CD14-positive monocyte (primary cell): ENCODE results near the gene STAM. TPM values are rescaled to one million over a fixed set of nuclear protein-coding genes. Genes with fewer than 3 reads are reported as not detected.

Source experiments
- DNase-seq, 3 donors: peaks; one replicate each; pipeline ENCODE4 v3.0.0-alpha.2; 2011 to 2022
- H2AFZ ChIP-seq: 2 replicates; pipeline ENCODE4 v1.6.0; 2012; ENCODE audit warnings: mild to moderate bottlenecking, low read depth, low read length, inconsistent platforms; ENCODE audit not compliant: insufficient read depth, poor library complexity, severe bottlenecking
- H3K27ac ChIP-seq, 2 donors: 1 replicate in 1 of 2; 2 replicates in 1 of 2; pipeline ENCODE4 v1.5.1; 2012 to 2013; ENCODE audit warnings: low read length in 2 of 2, control low read depth in 1 of 2, inconsistent platforms in 1 of 2, low read depth in 1 of 2, mild to moderate bottlenecking in 1 of 2
- H3K27me3 ChIP-seq, 2 donors: one replicate each; pipeline versions ENCODE4 v1.6.0 to v1.6.1; 2011 to 2013; ENCODE audit warnings: low read length in 2 of 2; ENCODE audit not compliant: control insufficient read depth in 2 of 2, insufficient read depth in 2 of 2
- H3K36me3 ChIP-seq, 2 donors: replicated peaks in 1 of 2; 1 replicate in 1 of 2; 2 replicates in 1 of 2; pipeline versions ENCODE4 v1.5.1 to v1.6.1; 2012 to 2013; ENCODE audit warnings: low read length in 2 of 2, control low read depth in 1 of 2, inconsistent platforms in 1 of 2, mild to moderate bottlenecking in 1 of 2; ENCODE audit not compliant: insufficient read depth in 2 of 2, control insufficient read depth in 1 of 2
- H3K4me1 ChIP-seq, 2 donors: 1 replicate in 1 of 2; 2 replicates in 1 of 2; pipeline versions ENCODE4 v1.5.1 to v1.6.1; 2012 to 2013; ENCODE audit warnings: low read length in 2 of 2, control low read depth in 1 of 2, inconsistent platforms in 1 of 2, mild to moderate bottlenecking in 1 of 2, moderate library complexity in 1 of 2; ENCODE audit not compliant: insufficient read depth in 2 of 2, control insufficient read depth in 1 of 2
- H3K4me2 ChIP-seq: replicated peaks from 2 replicates; pipeline ENCODE3; 2012; ENCODE audit warnings: low read length, moderate library complexity, mild to moderate bottlenecking; ENCODE audit not compliant: poor library complexity, severe bottlenecking; ENCODE audit errors: extremely low read depth
- H3K4me3 ChIP-seq, 3 experiments: fragments of 200-600 bp in 1 of 3; sonication (generic) in 1 of 3; replicated peaks in 1 of 3; 1 replicate in 2 of 3; 2 replicates in 1 of 3; pipeline ENCODE4 v1.5.1; 2011 to 2013; ENCODE audit warnings: low read length in 3 of 3, mild to moderate bottlenecking in 3 of 3, control low read depth in 2 of 3, low read depth in 2 of 3, inconsistent platforms in 1 of 3, moderate library complexity in 1 of 3
- H3K79me2 ChIP-seq: 2 replicates; pipeline ENCODE4 v1.6.0; 2012; ENCODE audit warnings: mild to moderate bottlenecking, control low read depth, inconsistent platforms, low read length, moderate library complexity; ENCODE audit not compliant: insufficient read depth
- H3K9ac ChIP-seq: 2 replicates; pipeline ENCODE4 v1.6.0; 2017; ENCODE audit warnings: low read length, mild to moderate bottlenecking; ENCODE audit not compliant: insufficient read depth, poor library complexity, severe bottlenecking
- H3K9me3 ChIP-seq, 2 donors: replicated peaks in 1 of 2; 1 replicate in 1 of 2; 2 replicates in 1 of 2; pipeline versions ENCODE4 v1.5.1 to v1.6.1; 2012 to 2013; ENCODE audit warnings: low read length in 2 of 2, control low read depth in 1 of 2; ENCODE audit not compliant: control insufficient read depth in 1 of 2, insufficient read depth in 1 of 2
- H4K20me1 ChIP-seq: 2 replicates; pipeline ENCODE4 v1.6.0; 2012; ENCODE audit warnings: mild to moderate bottlenecking, low read length, control low read depth, moderate library complexity; ENCODE audit not compliant: insufficient read depth
- H3K27ac Mint-ChIP-seq, 7 donors: one replicate each; pipeline ENCODE4 v1.8.0; 2020; ENCODE audit warnings: mild to moderate bottlenecking in 7 of 7, mixed read lengths in 7 of 7, moderate library complexity in 6 of 7, inconsistent platforms in 2 of 7
- H3K27me3 Mint-ChIP-seq, 3 donors: one replicate each; pipeline ENCODE4 v1.8.0; 2021 to 2022; ENCODE audit warnings: low read depth in 3 of 3, mild to moderate bottlenecking in 3 of 3, mixed read lengths in 3 of 3, moderate library complexity in 3 of 3, inconsistent platforms in 1 of 3
- H3K36me3 Mint-ChIP-seq, 2 donors: one replicate each; pipeline ENCODE4 v1.8.0; 2020; ENCODE audit warnings: mixed read lengths in 2 of 2, inconsistent platforms in 1 of 2, mild to moderate bottlenecking in 1 of 2
- H3K4me1 Mint-ChIP-seq: one replicate; pipeline ENCODE4 v1.8.0; 2020; ENCODE audit warnings: mild to moderate bottlenecking, mixed read lengths
- H3K4me3 Mint-ChIP-seq, 2 donors: one replicate each; pipeline ENCODE4 v1.8.0; 2020; ENCODE audit warnings: mild to moderate bottlenecking in 2 of 2, mixed read lengths in 2 of 2, moderate library complexity in 1 of 2
- H3K9me3 Mint-ChIP-seq, 7 donors: one replicate each; pipeline ENCODE4 v1.8.0; 2020 to 2022; ENCODE audit warnings: mixed read lengths in 7 of 7, mild to moderate bottlenecking in 6 of 7, moderate library complexity in 6 of 7, inconsistent platforms in 2 of 7
- CTCF ChIP-seq: fragments of 200-600 bp; IDR thresholded peaks from one replicate; pipeline ENCODE4 v1.8.0; 2022; ENCODE audit warnings: antibody characterized with exemption, mild to moderate bottlenecking
- WGBS: methylation state at CpG from one replicate; pipeline ENCODE4 v1.1.5; 2013; ENCODE audit warnings: missing lambda C conversion rate; ENCODE audit not compliant: insufficient coverage; 5-methylcytosine and 5-hydroxymethylcytosine counted together
- intact Hi-C, 2 donors: fragments of 100-400 bp; cut with micrococcal nuclease; formaldehyde crosslinking; loops; one replicate each; pipeline versions ENCODE4 v1.15.0 to v1.15.1; 2023
- polyA plus RNA-seq, 3 donors: library from polyadenylated mRNA; depleted of rRNA in 1 of 3; unstranded in 2 of 3; stranded (reverse) in 1 of 3; fragments of 300-500 nt in 2 of 3; fragments of >200 nt in 1 of 3; fragmentation: Illumina TruSeq in 2 of 3; gene quantifications; 1 replicate in 2 of 3; 2 replicates in 1 of 3; pipeline ENCODE4 v1.2.3, GENCODE V29; 2012 to 2021

Gene STAM
- polyA plus RNA-seq, 3 donors, result 5.5 to 16.4 (median 5.9) TPM

GRCh38 chr10:17744341-17744861, 100.5 kb downstream of the STAM start:
- peak overlapping the region in 1 of 2 donors; percentile 62 for H3K27ac ChIP-seq
- H3K4me3 ChIP-seq, result peak overlapping the region; percentile 15 to 67 (median 40)
- peaks cover 23% of the 10 kb centered on the region in 2 donors for H3K4me1 ChIP-seq
- peak overlapping the region; percentile 47 for H2AFZ ChIP-seq
- Mint-ChIP-seq H3K4me3 (peak overlapping the region; percentile 59 to 75), H3K4me1 (peaks cover 31% of the 10 kb centered on the region), H3K27me3 (peaks cover 0 to 3% (median 0%) of the 10 kb centered on the region in 3 donors), H3K9me3 (no peaks in the 10 kb centered on the region), H3K36me3 (no peaks in the 10 kb centered on the region), H3K27ac (peak overlapping the region in 5 of 7 donors; percentile 27 to 68 (median 46))
- intact Hi-C loops, result loop anchor here in 1 of 2 donors (5.0 kb wide), 1 partner anchor 137 kb away; no protein-coding TSS in a partner anchor
- no peaks in the 10 kb centered on the region for H3K79me2 ChIP-seq
- H3K36me3 ChIP-seq, result no peaks in the 10 kb centered on the region
- H4K20me1 ChIP-seq, result no peaks in the 10 kb centered on the region
- no peak for TF ChIP-seq CTCF
- no peak overlapping the region for H3K9ac ChIP-seq
- peak overlapping the region; percentile 71 for H3K4me2 ChIP-seq
- peak in 2 of 3 donors; percentile 3 to 21 for DNase-seq
- 0% methylated on average over 2 of the region's 6 CpGs for WGBS
- no peaks in the 10 kb centered on the region for H3K27me3 ChIP-seq
- no peaks in the 10 kb centered on the region for H3K9me3 ChIP-seq

GRCh38 chr10:17747883-17748550, 104.1 kb downstream of the STAM start:
- 98% methylated on average over 7 of the region's 10 CpGs for whole genome bisulfite sequencing
- no peak for TF ChIP-seq CTCF
- intact Hi-C loops, result no loop called here
- Histone ChIP-seq H3K9me3 (no peaks in the 10 kb centered on the region), H3K9ac (no peak overlapping the region), H4K20me1 (no peaks in the 10 kb centered on the region), H3K79me2 (no peaks in the 10 kb centered on the region), H3K4me1 (peaks cover 20 to 26% of the 10 kb centered on the region in 2 donors), H3K27me3 (no peaks in the 10 kb centered on the region), H3K4me2 (no peak overlapping the region), H3K36me3 (no peaks in the 10 kb centered on the region), H2AFZ (no peak overlapping the region), H3K27ac (no peak overlapping the region), H3K4me3 (no peak overlapping the region)
- Mint-ChIP-seq H3K27ac (no peak overlapping the region), H3K4me1 (peaks cover 33% of the 10 kb centered on the region), H3K4me3 (no peak overlapping the region), H3K27me3 (peaks cover 0 to 2% (median 2%) of the 10 kb centered on the region in 3 donors), H3K36me3 (no peaks in the 10 kb centered on the region), H3K9me3 (no peaks in the 10 kb centered on the region)
- DNase-seq, result no peak
